ENCODE data around the gene USHBP1. TPM values are rescaled to one million over a fixed set of nuclear protein-coding genes. Genes with fewer than 3 reads are reported as not detected.
A peak's percentile ranks its signal among the peaks of the same experiment; 100 is the strongest.
"Not testable (repeated sequence)": the region's sequence is repeated elsewhere in the genome, so short reads cannot be mapped to it uniquely, and the experiment has no call there.

USHBP1 gene
- polyA plus RNA-seq, 1 donor, result 8.8 TPM

GRCh38 chr19:17294051-17294891 is 29.7 kb upstream of the USHBP1 start:
- no peak for DNase-seq

DNA sequence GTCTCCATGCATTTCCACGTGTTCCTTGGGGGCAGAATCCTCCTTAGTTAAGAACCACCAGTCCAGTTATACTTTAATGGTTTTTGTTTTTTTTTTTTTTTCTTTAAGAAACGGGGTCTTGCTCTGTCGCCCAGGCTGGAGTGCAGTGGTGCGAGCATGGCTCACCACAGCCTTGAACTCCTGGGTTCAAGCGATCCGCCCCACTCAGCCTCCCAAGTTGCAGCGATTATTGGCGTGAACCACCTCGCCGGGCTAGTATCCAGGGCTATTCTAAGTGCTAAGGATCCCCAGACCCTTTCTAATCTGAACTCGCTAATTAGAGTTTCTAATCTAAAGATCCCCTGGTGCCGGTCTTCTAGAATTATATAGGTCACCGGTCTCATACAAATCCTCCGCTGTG is 29.1 kb upstream of the USHBP1 start:
- no peak for DNase-seq

GRCh38 chr19:17292301-17293074 is 27.9 kb upstream of the USHBP1 start:
- peak; percentile 78 for DNase-seq

- DNase-seq, result no peak
These were observed 24.9 kb upstream of the USHBP1 start for GRCh38 chr19:17289489-17289888.

GRCh38 chr19:17286752-17287151 is 22.2 kb upstream of the USHBP1 start:
- DNase-seq, result no peak

GRCh38 chr19:17286263-17286662 is 21.7 kb upstream of the USHBP1 start:
- DNase-seq, result no peak

DNA sequence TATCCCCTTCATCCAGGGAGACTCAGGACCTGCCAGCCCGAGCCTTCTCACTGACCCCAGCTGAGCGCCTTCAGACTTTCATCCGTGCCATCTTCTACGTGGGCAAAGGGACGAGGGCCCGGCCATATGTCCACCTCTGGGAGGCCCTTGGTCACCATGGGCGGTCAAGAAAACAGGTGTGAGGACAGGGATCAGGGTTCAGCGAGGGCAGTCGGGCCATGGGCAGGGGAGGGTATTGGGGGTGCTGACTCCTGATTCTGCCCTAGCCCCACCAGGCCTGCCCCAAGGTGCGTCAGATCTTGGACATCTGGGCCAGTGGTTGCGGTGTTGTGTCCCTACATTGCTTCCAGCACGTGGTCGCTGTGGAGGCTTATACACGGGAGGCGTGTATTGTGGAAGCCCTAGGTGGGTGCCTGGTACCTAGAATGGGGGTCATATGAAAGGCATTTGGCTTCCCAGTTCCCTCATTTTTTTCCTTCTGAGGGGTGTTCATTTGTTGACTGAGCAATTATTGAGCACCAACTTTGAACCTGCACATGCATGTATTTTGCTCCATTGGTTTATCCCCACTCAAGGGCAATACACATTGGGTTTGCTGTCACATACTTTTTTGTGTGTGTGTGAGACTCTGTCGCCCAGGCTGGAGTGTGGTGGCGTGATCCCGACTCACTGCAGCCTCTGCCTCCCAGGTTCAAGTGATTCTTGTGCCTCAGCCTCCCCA is 21.0 kb upstream of the USHBP1 start:
- DNase-seq, result no peak

GRCh38 chr19:17283504-17283996 is 19.0 kb upstream of the USHBP1 start:
- no peak for DNase-seq

DNA sequence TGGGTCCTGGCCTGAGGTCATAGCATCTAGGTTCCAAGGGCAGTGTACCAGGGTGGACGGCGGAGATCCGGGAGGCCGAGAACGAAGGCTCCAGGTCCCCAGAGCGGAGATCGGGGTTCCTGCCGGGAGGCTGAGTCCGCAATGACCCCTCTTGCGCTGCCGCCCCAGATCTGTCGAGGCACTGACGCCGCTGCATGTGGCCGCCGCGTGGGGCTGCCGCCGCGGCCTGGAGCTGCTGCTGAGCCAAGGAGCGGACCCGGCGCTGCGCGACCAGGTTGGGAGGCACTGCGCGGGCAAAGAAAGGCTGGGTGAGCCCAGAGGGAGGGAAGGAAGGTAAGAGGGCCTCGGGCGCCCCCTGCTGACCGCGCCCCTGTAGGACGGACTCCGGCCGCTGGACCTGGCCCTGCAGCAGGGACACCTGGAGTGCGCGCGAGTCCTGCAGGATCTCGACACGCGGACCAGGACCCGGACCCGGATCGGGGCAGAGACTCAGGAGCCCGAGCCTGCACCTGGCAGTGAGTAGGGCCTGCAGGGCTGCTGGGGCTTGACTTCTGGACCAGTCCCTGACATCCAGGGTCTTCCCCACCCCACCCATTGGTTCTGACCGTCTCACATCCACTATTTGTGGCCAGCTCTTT is 18.1 kb upstream of the USHBP1 start:
- DNase-seq, result peak; percentile 82

DNA sequence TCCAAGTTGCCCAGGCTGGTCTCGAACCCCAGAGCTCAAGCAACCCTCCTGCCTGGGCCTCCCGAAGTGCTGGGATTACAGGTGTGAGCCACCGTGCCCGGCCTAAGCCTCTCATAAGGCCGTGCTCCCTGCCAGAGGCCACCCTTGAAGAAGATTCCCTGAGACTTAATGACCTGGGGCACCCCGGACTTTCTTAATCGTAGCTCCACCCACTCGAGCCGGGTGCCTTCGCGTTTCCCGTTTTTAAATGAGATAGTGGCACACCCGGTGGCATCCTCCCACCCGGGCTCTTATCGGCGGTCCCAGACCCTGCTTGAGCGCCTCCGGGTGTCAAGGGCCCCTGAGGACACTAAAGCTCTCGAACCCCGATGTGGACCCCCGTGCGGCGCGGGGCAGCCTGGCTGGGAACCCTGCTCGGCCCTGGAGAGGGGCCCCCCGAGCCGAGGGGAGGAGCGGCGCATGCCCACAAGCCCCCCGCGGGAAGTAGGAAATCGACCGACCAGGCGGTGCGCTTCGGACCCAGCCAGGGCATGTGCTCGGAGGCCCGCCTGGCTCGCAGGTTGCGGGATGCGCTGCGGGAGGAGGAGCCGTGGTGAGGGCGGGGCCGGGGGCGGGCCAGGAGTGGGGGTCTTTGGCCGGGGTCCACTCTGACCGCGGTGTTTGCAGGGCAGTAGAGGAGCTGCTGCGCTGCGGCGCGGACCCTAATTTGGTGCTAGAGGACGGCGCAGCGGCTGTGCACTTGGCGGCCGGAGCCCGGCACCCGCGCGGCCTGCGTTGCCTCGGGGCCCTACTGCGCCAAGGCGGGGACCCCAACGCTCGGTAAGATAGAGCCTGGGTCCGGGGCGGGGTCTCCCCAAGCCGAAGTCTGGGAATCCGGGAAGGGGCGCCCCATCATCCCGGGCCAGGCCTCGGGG is 17.1 kb upstream of the USHBP1 start, which contains the start of gene ANKLE1:
TSS of gene ANKLE1 (plus strand) at position 511 of the 914 bp plus-strand sequence. CDS start at position 531, 20 bp downstream.
- DNase-seq, result no peak

GRCh38 chr19:17279436-17279835 is 14.9 kb upstream of the USHBP1 start:
- DNase-seq, result no peak

DNA sequence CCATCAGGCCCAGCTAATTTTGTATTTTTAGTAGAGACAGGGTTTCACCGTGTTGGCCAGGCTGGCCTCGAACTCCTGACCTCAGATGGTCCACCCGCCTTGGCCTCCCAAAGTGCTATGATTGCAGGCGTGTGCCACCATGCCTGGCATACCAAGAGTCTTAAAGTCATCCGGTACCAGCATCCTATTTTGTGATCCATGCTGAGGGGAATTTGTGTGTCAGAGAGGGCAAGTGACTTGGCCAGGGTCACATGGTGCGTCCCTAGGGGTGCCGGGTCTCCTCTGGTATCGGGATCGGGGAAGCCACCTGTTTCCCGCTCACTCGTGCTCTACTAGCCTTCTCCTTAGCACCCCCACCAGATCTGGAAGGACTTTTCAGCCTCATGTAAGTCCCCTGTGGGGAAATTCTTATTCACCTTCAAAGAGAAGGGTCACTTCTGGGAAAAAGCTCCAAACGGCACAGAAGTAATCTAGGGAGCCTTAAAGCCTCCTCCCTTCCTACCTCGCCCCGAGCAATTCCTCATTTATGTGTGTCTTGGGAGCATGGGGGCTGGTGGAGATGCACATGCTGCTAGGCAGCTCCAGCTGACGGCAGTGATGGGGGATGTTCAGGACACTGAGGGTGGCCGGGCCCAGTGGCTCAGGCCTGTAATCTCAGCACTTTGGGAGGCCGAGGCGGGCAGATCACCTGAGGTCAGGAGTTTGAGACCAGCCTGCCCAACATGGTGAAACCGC is 11.1 kb upstream of the USHBP1 start:
- no peak for DNase-seq

DNA sequence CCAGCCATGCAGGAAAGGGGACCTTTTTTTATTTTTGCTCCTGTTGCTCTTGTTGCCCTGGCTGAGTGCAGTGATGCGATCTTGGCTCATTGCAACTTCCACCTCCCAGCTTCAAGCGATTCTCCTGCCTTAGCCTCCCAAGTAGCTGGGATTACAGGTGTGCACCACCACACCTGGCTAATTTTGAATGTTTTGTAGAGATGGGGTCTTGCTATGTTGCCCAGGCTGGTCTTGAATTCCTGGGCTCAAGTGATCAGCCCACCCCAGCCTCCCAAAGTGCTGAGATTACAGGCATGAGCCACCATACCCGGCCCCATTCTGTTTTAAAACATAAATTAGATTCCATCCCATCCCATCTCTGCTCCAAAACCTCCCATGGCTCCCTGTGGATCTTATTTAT is 10.3 kb upstream of the USHBP1 start:
- DNase-seq, result not testable (repeated sequence)

GRCh38 chr19:17268754-17269153 is 4.2 kb upstream of the USHBP1 start:
- no peak for DNase-seq

- DNase-seq, result peak; percentile 98
These were observed 2.6 kb upstream of the USHBP1 start, which contains the start of gene BABAM1 for GRCh38 chr19:17266975-17267788. Gene BABAM1 (plus strand): TSS chr19:17267443. CDS start chr19:17268807, 1,364 bp downstream.

- DNase-seq, result no peak
These were observed 2.0 kb upstream of the USHBP1 start for GRCh38 chr19:17266589-17266974.

GRCh38 chr19:17266026-17266425 is 1.5 kb upstream of the USHBP1 start:
- DNase-seq, result no peak

DNA sequence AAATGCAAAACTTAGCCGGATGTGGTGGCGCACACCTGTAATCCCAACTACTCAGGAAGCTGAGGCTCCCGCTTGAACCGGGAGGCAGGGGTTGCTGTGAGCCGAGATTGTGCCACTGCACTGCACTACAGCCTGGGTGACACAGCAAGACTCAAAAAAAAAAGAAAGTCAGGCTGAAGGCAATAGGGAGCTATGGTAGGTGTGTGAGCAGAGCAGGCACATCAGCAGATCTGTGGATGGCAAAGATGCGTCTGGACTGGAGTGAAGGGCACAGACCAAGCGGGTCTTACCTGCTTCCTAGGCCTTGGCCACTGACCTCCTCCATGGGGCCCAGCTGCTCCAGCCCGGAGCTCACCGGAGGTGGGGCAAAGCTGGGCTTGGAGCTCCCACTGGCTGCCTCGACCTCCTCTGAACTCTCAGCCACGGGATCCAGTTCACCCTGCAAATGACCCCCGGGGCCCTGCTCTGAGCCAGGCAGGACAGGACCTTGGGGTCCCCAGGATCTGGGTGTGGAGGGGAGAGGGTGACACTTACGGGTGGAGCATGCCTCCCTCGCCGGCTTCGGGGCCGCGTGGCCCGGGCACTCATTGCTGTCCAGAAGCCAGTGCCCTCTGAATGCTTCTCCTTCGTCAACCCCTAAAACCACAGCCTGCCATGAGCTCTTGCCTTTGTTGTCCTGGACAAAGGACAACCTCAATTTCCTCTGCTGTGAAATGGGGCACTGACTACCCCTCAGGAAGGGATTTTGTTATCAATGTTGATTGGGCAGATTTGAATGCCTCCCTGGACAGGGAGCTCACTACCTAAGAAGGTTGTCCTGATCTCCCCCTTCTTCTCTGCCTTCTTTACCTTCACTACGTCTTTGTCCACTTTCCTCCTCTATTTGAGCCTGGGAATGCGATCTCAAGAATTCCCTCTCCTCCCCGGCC is 569 bp downstream of the USHBP1 start:
- no peak for DNase-seq
